Activated T-cell treated with anti-CD3 and anti-CD28 coated beads, Interleukin-2, amount 50 U/mL, for 48 hours (primary cell): ENCODE measurements around the gene LBHD2.
"Not testable (repeated sequence)": the region's sequence is repeated elsewhere in the genome, so short reads cannot be mapped to it uniquely, and the experiment has no call there.

ENCODE experiments used
- DNase-seq, 2 experiments: peaks; one replicate each; pipeline ENCODE4 v3.0.0-alpha.2; 2020

Gene LBHD2

GRCh38 chr14:103107455-103107854, 23.4 kb downstream of the LBHD2 start:
- no peak for DNase-seq

DNA sequence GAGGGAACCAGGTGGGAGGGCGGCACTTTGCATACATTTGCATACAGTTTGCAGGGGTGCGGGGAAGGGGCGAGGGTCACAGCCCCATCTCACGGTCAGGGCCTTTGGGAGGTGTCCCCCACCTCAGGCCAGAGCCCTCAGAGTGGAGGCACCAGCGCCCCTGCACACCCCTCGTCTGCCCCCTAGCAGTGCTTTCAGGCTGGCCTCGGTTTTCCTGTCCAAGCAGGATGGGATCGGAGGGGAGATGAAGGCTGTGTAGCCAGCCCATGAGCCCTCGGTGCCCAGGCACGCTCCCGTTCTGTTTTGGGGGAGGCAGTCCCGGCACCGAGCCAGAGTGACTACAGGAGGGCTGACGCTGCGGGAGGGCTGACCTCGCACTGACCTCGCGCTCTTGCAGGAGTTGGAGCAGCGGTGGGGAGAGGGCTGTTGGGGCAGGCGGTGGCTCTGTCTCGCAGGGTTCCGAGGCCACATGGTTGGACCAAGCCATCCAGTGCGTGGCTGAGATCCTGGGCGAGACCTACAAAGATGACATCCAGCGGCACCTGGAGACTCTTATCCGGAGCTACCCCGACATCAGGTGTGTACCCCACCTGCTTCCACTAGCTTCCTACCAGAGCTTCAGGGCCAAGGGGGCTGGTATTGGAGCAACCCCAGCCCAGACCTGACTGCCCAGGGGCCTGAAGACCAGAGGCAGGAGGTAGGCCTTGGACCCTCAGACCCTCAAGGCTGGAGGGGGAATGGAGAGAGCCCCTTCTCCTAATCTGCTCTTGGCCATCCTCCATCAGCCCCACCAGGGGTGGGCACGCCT, 24.1 kb downstream of the LBHD2 start:
- DNase-seq: no peak

DNA sequence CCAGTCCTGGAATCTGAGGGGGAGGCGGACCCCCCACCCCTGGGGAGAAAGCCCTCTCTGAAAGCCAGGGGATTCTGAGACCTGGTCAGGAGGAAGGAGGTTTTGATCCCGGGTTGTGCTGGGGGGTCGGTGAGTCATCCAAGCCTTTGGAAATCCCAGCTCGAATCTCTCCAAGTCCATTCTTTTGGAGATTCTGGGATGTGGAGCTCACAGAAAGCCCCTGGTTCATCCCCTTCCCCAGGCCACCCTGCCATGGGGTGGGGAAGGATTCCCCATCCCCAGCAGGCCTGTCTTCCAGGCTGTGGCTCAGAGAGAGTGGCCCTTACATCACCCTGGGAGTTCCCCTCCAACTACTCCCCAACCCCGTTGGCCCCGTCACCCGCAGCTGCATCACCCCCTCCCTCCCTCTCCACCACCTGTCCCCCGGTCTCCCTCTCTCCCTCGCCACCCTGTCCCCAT, 24.8 kb downstream of the LBHD2 start:
- DNase-seq: no peak

DNA sequence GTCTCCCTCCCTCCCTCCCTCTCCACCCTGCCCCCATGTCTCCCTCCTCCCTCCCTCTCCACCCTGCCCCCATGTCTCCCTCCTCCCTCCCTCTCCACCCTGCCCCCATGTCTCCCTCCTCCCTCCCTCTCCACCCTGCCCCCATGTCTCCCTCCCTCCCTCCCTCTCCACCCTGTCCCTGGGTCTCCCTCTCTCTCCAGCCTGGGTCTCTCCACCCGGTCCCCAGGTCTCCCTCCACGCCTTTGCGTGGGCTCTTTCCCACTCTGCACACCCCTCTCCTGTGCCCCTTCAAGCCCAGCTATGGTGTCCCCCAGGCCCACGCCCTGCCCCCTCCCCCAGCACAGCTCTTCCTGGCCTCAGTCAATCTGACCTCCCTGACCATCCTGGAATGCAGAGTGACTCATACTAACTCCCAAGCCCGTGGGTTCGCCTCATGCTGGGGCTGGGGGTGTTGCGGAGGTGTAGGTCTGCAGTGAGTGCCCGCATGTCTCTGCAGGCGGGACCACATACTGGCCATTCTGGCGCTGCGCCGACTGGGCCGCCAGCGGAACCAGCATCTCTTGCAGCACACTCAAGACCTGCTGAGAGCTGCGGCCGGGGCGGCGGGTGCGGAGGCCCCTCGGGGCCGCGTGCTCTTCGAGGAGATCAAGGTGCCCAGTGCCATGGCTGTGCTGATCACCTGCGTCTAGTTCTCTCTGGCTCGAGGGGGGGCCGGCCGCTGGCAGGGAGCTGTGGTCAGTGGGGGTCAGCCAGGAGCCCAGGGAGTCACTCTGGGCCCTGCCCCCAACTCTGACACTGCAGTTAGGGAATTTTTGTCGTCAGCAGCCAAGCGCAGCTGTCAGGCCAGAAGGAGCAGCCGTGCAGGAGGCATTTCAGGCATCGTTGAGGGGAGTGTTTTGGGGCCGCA, 25.8 kb downstream of the LBHD2 start:
- no peak for DNase-seq

DNA sequence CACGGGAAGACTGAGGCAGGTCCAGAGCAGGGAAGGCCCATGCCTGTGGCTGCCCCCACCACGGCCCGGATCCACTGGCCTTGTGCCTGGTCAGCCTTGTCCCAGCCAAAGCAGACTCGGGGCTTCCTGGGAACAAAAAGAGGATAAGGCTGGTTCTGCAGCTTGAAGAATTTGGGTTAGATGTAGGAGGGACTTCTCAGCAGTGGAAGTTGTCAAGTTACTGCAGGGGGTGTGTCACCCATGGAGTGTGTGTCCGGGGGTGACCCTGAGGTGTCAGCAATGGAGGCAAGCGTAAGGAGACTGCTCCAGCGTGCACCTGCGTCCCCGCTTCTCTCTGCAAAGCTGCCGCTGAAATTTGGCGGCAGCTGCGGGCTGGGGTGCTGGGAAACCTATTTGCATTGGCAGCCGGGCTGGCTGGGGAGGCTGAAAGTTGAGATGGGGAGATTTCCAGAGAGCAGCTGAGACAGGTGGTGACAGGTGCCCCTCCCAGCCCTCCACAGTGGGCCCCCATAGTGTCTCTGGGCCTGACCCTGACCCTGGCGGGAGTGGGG, 26.7 kb downstream of the LBHD2 start:
- DNase-seq: no peak

DNA sequence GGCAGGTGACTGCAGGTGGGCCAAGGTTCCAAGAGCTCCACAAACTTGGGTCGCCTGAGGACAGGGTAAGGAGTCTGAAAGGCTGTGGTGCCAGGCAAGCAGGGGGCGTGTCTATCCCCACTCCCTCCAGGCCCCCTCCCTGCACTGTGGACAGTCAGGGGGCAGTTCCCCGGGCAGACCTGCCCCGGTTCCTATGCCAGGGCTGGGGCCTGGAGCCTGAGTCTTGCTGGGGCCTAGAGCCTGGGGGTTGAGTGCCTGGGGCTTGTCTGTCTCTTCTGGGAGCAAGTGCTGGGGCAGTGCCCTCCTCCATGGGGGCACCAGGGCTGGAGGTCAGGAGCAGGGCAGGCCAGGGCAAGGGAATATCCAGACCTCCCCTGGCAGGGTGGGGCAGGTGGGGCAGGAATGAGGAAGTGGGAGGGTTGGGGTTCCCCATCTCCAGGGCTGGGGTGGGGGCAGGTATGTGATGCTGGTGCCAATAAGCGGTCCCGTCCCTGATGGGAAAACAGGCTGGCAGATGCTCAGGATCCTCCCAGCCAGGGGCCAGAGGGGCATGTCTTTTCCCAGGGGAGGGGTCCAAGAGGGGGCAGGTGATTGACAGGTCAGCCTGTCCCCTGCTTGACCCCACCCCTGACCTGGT, 27.3 kb downstream of the LBHD2 start:
- DNase-seq: no peak

DNA sequence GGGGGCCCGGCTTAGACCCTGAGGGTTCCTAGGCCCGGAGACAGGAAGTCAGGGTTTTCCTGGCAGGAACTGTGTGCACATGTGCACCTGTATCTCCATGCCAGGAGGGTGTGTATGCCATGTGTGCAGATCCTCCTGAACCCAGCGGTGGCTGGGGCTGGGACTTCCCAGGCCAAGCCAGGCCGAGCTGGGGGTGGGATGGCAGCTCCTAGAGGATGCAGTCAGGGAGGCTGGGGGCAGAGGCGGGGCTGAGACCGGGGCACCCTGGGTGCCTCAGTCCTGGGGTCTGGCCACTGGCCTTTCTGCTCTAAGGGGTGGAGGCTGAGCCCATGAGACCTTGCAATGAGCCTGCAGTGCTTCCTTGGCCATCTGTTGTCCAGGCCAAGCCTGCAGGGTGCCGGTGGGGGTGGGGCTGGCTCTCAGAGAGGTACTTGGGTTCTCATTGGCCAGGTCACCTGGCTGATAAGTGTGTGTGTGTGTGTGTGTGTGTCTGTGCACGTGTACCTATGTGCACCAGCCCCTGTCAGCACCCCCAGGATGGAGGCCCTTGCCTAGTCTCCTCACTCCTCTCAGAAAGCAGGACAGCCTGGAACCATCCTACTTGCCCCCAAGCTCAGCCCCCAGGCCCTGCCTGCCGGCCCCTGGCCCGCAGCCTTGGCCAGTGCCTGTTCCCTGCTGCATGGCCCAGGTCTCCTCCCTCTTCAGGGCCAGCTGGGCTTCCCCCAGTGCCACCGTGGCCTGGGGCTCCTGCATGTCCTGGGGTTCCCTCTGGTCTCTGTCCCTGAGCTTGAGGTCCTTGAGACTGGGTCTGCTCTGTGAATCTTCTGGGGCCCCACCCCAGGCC, 28.6 kb downstream of the LBHD2 start:
- no peak for DNase-seq

- no peak for DNase-seq
These were observed 29.3 kb downstream of the LBHD2 start for GRCh38 chr14:103113303-103113702.

- no peak for DNase-seq
These were observed 29.8 kb downstream of the LBHD2 start for GRCh38 chr14:103113774-103114173.

DNA sequence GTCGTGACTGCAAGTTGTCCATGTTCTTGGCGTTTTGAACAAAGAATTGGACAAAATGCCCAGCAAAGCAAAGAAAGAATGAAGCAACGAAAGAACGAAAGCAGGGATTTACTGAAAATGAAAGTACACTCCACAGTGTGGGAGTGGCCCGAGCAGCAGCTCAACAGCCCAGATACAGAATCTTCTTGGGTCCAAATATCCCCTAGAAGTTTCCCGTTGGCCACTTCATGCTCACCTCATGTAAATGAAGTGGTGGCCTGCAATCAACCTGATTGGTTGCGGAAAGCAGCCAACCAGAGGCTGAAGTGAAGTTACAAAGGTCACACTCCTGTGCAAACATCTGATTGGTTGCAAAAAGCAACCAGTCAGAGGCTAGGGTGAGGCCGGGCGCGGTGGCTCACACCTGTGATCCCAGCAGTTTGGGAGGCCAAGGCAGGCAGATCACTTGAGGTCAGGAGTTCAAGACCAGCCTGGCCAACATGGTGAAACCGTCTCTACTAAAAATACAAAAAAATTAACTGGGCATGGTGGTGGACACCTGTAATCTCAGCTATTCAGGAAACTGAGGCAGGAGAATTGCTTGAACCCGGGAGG, 31.2 kb downstream of the LBHD2 start:
- DNase-seq: not testable (repeated sequence)

DNA sequence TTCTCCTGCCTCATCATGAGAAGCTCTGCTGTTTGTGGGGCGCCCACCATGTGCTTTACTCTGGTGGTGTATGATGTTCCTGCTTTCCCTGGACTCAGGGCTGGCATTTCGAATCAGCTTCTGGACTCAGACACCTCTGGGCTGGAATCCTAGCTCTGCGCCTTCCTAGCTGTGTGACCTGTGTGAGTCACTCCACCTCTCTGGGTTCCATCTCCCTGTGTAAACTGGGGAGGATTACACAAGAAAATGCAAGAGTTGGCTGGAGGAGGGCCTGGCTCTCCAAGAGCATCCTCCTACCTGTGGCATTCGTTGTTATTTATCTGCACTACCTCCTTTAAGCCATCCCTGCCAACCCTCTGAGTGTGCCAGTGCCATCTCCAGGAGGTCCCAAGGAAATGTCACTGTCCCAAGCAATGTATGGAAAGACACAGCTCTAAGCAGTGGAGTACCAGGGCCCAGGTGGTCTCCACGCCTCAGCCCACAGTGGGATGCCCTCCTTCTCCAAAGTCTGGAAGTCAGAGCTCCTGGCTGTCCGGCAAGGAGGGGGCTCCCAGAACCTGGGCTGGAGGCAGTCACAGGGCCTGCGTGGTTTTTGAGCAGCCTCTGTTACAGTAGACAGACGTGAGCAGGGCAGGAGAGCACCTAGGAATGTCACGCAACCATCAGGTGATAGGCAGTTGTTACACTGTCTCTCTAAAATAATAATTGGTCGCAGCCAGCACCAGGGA, 32.0 kb downstream of the LBHD2 start:
- no peak for DNase-seq

DNA sequence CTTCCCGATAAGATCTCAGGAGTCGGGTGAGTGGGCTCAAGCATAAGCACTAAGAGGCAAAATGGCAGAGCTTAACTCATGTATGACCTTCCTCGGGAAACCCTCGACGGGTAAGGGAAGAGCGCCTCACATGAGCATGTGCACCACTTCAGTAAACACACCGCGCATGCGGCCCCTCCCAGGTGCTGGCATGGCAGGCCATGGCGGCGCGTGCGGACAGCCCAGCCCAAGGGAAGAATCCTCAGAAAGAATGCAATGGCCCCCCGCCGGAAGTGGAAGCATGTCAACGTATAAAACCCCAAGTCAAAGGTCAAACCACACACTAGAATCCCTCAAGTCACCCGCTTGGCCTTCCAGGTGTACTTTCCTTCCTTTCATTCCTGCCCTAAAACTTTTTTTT, 32.6 kb downstream of the LBHD2 start:
- DNase-seq: no peak

DNA sequence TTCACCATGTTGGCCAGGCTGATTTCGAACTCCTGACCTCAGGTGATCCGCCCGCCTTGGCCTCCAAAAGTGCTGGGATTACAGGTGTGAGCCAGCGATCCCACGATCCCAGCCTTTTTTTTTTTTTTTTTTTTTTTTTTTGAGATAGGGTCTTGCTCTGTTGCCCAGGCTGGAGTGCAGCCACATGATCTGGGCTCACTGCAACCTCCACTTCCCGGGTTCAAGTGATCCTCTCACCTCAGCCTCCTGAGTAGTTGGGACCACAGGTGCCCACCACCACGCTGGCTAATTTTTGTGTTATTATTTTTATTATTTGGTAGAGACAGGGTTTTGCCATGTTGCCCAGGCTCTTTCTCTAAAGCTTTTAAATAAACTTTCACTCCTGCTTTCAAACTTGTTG, 33.5 kb downstream of the LBHD2 start:
- not testable (repeated sequence) for DNase-seq

DNA sequence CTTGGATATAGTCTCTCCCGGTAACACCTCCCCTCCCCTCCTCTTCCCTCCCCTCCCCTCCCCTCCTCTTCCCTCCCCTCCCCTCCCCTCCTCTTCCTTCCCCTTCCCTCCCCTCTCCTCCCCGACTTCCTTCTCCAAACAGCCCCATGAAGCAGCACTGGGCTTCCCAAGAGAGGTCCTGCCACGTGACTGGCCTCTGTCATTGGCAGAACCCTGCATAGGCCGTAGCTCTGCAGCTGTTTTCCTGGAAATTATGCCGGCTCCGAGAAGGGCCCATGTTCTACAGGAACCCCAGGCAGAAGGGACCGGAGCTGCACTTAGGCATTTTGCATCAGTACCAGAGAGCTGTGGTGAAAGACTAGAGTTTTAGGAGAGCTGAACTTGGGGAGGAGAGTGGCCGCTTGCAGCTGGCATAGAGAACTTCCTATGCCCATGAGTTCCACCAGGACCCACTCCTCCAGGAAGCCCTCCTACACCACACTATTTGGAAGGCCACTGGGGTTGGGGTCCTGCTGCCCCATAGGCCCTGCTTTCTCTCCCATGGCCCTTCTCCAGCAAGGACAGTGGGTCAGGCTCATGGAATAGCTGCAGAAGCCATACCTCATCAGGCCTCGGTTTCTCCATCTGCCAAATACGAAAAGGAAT, 34.1 kb downstream of the LBHD2 start:
- DNase-seq: no peak

GRCh38 chr14:103118663-103119404, 34.8 kb downstream of the LBHD2 start:
- no peak for DNase-seq

GRCh38 chr14:103119527-103119926, 35.5 kb downstream of the LBHD2 start:
- not testable (repeated sequence) for DNase-seq

GRCh38 chr14:103121121-103121845, 37.3 kb downstream of the LBHD2 start:
- DNase-seq: no peak

DNA sequence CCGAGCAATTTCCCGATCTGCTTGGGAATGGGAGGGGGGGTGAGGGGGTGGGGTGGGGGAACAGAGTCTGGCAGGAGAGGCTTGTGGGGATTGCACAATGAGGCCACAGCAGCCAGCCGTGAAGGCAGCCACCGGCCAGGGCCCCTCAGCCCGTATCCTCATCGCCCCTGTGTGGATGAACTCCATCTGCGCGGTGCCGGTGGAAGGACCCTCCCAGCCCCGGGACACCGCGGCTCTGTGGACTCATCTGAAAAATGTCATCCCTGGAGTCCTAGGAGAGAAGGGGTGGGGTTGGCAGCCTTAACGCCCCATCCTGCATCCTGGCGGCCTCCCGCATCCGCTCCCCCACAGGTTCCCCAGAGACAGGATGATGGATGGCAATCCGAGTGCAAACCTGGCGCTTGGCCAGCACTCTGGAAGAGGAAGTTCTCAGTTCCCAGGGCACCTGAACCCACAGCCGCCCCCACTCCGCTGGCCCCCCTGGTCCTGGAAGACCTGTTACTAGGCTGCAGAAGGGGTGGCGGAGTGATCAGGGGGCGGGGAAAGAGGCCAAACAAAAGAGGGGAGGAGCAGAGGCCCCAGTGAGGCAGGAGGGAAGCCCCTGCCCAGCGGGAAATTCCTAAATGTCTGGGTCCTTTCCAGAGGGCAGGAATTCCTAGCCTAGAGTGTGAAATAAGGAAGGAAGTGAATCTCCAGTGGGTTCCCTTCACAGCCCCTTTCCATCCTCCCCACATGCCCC, 38.0 kb downstream of the LBHD2 start:
- no peak for DNase-seq
